H9 (cell line): ENCODE measurements around the gene C1QTNF6. TPM values are rescaled to one million over a fixed set of nuclear protein-coding genes. Genes with fewer than 3 reads are reported as not detected.

Source experiments
- DNase-seq: peaks from one replicate; pipeline ENCODE4 v3.0.0-alpha.2; 2017
- H2AFZ ChIP-seq: one replicate; pipeline ENCODE4 v1.6.1; 2013; ENCODE audit warnings: mild to moderate bottlenecking, low read length, control low read depth, moderate library complexity
- H2AK5ac ChIP-seq: 2 replicates; pipeline ENCODE4 v1.6.1; 2013; ENCODE audit warnings: low read length, control low read depth, mixed read lengths; ENCODE audit not compliant: insufficient read length
- H2BK120ac ChIP-seq: one replicate; pipeline ENCODE4 v1.6.1; 2013; ENCODE audit warnings: low read depth, mild to moderate bottlenecking, low read length, control low read depth, inconsistent platforms; ENCODE audit not compliant: poor library complexity, severe bottlenecking
- H2BK12ac ChIP-seq: 2 replicates; pipeline ENCODE4 v1.6.1; 2013; ENCODE audit warnings: low read length, control low read depth, mixed read lengths, low read depth; ENCODE audit not compliant: insufficient read length
- H2BK15ac ChIP-seq: 2 replicates; pipeline ENCODE4 v1.6.1; 2013; ENCODE audit warnings: low read depth, low read length, control low read depth
- H2BK20ac ChIP-seq: one replicate; pipeline ENCODE4 v1.6.1; 2013; ENCODE audit warnings: low read depth, mild to moderate bottlenecking, low read length, control low read depth, inconsistent platforms; ENCODE audit not compliant: poor library complexity, severe bottlenecking
- H2BK5ac ChIP-seq: 2 replicates; pipeline ENCODE4 v1.6.1; 2013; ENCODE audit warnings: low read length, control low read depth, mixed read lengths; ENCODE audit not compliant: insufficient read length
- H3K14ac ChIP-seq: 2 replicates; pipeline ENCODE4 v1.6.1; 2013; ENCODE audit warnings: low read length, control low read depth; ENCODE audit not compliant: insufficient read depth
- H3K18ac ChIP-seq: 2 replicates; pipeline ENCODE4 v1.6.1; 2013; ENCODE audit warnings: low read depth, mild to moderate bottlenecking, mixed read lengths, low read length, control low read depth; ENCODE audit not compliant: insufficient read length
- H3K23ac ChIP-seq: 2 replicates; pipeline ENCODE4 v1.6.1; 2013; ENCODE audit warnings: low read length, control low read depth, mixed read lengths, low read depth; ENCODE audit not compliant: insufficient read length
- H3K23me2 ChIP-seq: 2 replicates; pipeline ENCODE4 v1.6.1; 2013; ENCODE audit warnings: low read depth, mild to moderate bottlenecking, mixed read lengths, low read length, control low read depth; ENCODE audit not compliant: insufficient read length, poor library complexity, severe bottlenecking
- H3K27ac ChIP-seq: 2 replicates; pipeline ENCODE4 v1.5.1; 2013; ENCODE audit warnings: low read length, control low read depth, mixed read lengths, low read depth; ENCODE audit not compliant: insufficient read length
- H3K27me3 ChIP-seq: 2 replicates; pipeline ENCODE4 v1.6.1; 2013; ENCODE audit warnings: low read length, control low read depth, inconsistent platforms; ENCODE audit not compliant: insufficient read depth
- H3K4ac ChIP-seq: 2 replicates; pipeline ENCODE4 v1.6.1; 2013; ENCODE audit warnings: low read depth, mild to moderate bottlenecking, control low read depth, inconsistent platforms, low read length, moderate library complexity
- H3K4me1 ChIP-seq: 2 replicates; pipeline ENCODE4 v1.6.1; 2013; ENCODE audit warnings: low read length, control low read depth, inconsistent platforms; ENCODE audit not compliant: insufficient read depth
- H3K4me2 ChIP-seq: 2 replicates; pipeline ENCODE4 v1.6.1; 2013; ENCODE audit warnings: low read length, control low read depth, mixed read lengths; ENCODE audit not compliant: insufficient read length, insufficient read depth
- H3K56ac ChIP-seq: 2 replicates; pipeline ENCODE4 v1.6.1; 2013; ENCODE audit warnings: low read depth, mild to moderate bottlenecking, mixed read lengths, low read length, control low read depth; ENCODE audit not compliant: insufficient read length
- H3K79me1 ChIP-seq: 2 replicates; pipeline ENCODE4 v1.6.1; 2013; ENCODE audit warnings: low read depth, mild to moderate bottlenecking, moderate library complexity, low read length, control low read depth, inconsistent platforms; ENCODE audit not compliant: insufficient read depth, poor library complexity, severe bottlenecking
- H3K79me2 ChIP-seq: 2 replicates; pipeline ENCODE4 v1.6.1; 2013; ENCODE audit warnings: low read length, control low read depth, inconsistent platforms; ENCODE audit not compliant: insufficient read depth
- H3K9ac ChIP-seq: 2 replicates; pipeline ENCODE4 v1.6.1; 2013; ENCODE audit warnings: low read length, control low read depth, mixed read lengths; ENCODE audit not compliant: insufficient read length; ENCODE audit errors: extremely low read depth
- H3K9me3 ChIP-seq: one replicate; pipeline ENCODE4 v1.6.1; 2013; ENCODE audit warnings: low read depth, low read length, inconsistent platforms; ENCODE audit not compliant: control insufficient read depth
- H3T11ph ChIP-seq: one replicate; pipeline ENCODE4 v1.6.1; 2013; ENCODE audit warnings: mild to moderate bottlenecking, low read length, control low read depth, inconsistent platforms
- H4K20me1 ChIP-seq: one replicate; pipeline ENCODE4 v1.6.1; 2013; ENCODE audit not compliant: control insufficient read depth, insufficient read length, insufficient read depth
- H4K5ac ChIP-seq: 2 replicates; pipeline ENCODE4 v1.6.1; 2013; ENCODE audit warnings: low read depth, mild to moderate bottlenecking, mixed read lengths, low read length, control low read depth; ENCODE audit not compliant: insufficient read length
- H4K8ac ChIP-seq: replicated peaks from 2 replicates; pipeline ENCODE4 v1.6.1; 2013; ENCODE audit warnings: low read length, control low read depth, mixed read lengths, low read depth; ENCODE audit not compliant: insufficient read length
- H4K91ac ChIP-seq: 2 replicates; pipeline ENCODE4 v1.6.1; 2013; ENCODE audit warnings: low read depth, mild to moderate bottlenecking, moderate library complexity, mixed read lengths, low read length, control low read depth; ENCODE audit not compliant: insufficient read length
- H3K27ac Mint-ChIP-seq, 3 experiments: 2 replicates in 2 of 3; 3 replicates in 1 of 3; pipeline ENCODE4 v1.8.0; 2020 to 2021; ENCODE audit warnings: mixed read lengths in 3 of 3, mild to moderate bottlenecking in 1 of 3, moderate library complexity in 1 of 3
- H3K27me3 Mint-ChIP-seq: 2 replicates; pipeline ENCODE4 v1.8.0; 2021; ENCODE audit warnings: low read depth, mild to moderate bottlenecking, moderate library complexity, mixed read lengths
- H3K36me3 Mint-ChIP-seq, 3 experiments: 2 replicates in 2 of 3; 3 replicates in 1 of 3; pipeline ENCODE4 v1.8.0; 2020 to 2021; ENCODE audit warnings: low read depth in 3 of 3, mixed read lengths in 3 of 3; ENCODE audit not compliant: insufficient read depth in 1 of 3
- H3K4me1 Mint-ChIP-seq, 2 experiments: 2 replicates each; pipeline ENCODE4 v1.8.0; 2020; ENCODE audit warnings: mixed read lengths in 2 of 2
- H3K4me3 Mint-ChIP-seq, 2 experiments: 2 replicates in 1 of 2; 3 replicates in 1 of 2; pipeline ENCODE4 v1.8.0; 2020 to 2021; ENCODE audit warnings: mild to moderate bottlenecking in 2 of 2, mixed read lengths in 2 of 2, moderate library complexity in 1 of 2
- H3K9me3 Mint-ChIP-seq, 2 experiments: 2 replicates in 1 of 2; 3 replicates in 1 of 2; pipeline ENCODE4 v1.8.0; 2020; ENCODE audit warnings: mild to moderate bottlenecking in 2 of 2, mixed read lengths in 2 of 2, moderate library complexity in 1 of 2
- CTCF ChIP-seq: fragments of 200-600 bp; sonication (generic); conservative IDR thresholded peaks from 3 replicates; pipeline ENCODE4 v1.8.0; 2021; ENCODE audit warnings: antibody characterized with exemption, mild to moderate bottlenecking
- WGBS: extraction: QIAGEN DNeasy Blood & Tissue Kit; methylation state at CpG from one replicate; pipeline ENCODE4 v1.1.7; 2013; ENCODE audit warnings: missing lambda C conversion rate, low lambda C conversion rate, mixed read lengths; ENCODE audit not compliant: insufficient read length; ENCODE audit errors: extremely low coverage; 5-methylcytosine and 5-hydroxymethylcytosine counted together
- total RNA-seq: library from RNA; stranded (reverse); gene quantifications from 2 replicates; pipeline ENCODE4 v1.2.1, GENCODE V29; 2021

The C1QTNF6 gene
- total RNA-seq, 1 experiment from 2014 or later = 5.0 TPM

DNA sequence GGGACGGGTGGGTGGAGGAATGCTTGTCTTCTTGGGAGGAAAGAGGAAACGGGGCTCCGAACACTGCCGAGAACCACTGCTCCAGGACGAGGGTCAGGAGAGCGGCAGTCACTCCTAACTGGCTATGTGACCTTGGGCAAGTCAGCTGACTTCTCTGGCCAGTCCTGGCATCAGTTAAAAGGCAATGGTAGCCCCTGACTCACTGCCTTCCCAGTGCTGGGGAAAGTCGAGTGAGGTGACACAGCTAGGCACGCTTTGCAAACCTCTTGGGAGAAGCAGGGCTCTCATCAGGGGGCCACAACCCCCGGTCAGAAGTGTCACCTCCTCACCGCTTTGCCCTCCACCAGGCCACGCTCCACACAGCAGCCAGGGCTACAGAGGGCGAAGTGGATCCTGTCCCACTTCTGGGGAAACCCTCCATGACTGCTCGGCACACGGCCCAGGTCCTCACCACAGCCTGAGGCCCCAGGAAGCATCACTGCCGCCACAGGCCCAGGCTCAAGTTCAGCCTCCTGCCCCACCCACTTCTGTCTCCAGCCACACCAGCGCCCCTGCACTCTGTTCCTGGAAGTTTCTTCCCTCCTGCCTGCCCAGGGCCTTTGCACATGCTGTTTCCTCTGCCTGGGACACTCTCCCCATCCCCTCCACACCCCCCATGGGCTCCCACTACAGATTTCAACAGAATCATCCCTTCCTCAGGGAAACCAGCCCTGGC, 54.6 kb downstream of the C1QTNF6 start:
- Histone ChIP-seq H3K23me2 (no peaks in the 10 kb centered on the region), H2AFZ (no peak overlapping the region), H3K27ac (no peak overlapping the region), H3K56ac (no peak overlapping the region), H3K79me1 (no peaks in the 10 kb centered on the region), H2BK120ac (no peak overlapping the region), H3K18ac (no peak overlapping the region), H3K4me2 (no peak overlapping the region), H2BK5ac (no peak overlapping the region), H3T11ph (no peak overlapping the region), H3K9me3 (no peaks in the 10 kb centered on the region), H4K5ac (no peak overlapping the region), H3K4me1 (no peaks in the 10 kb centered on the region), H4K91ac (no peak overlapping the region), H2BK12ac (no peak overlapping the region), H3K27me3 (no peaks in the 10 kb centered on the region), H3K14ac (no peak overlapping the region; the same call in 1 of the 2 replicates), H2BK15ac (no peak overlapping the region), H3K79me2 (no peaks in the 10 kb centered on the region), H2BK20ac (no peak overlapping the region), H4K8ac (no peak overlapping the region), H3K4ac (no peak overlapping the region), H3K23ac (no peak overlapping the region), H3K9ac (no peak overlapping the region), H2AK5ac (no peak overlapping the region), H4K20me1 (no peaks in the 10 kb centered on the region)
- Mint-ChIP-seq H3K36me3 (peaks cover 0 to 2% (median 0%) of the 10 kb centered on the region in 3 experiments; a peak in 2 of 7 replicates), H3K4me1 (peaks cover 0 to 7% of the 10 kb centered on the region in 2 experiments; a peak in 2 of 4 replicates), H3K27ac (peak overlapping the region in 1 of 3 experiments; percentile 22; a peak in 1 of 7 replicates), H3K27me3 (peaks cover 17% of the 10 kb centered on the region), H3K4me3 (no peak overlapping the region), H3K9me3 (0 out of 5 replicates have a peak, but pooled peaks cover 0 to 2% of the 10 kb centered on the region in 2 experiments)
- TF ChIP-seq CTCF = no peak
- no CpG with 5 or more reads among the region's 16 CpGs for WGBS
- DNase-seq = no peak
